ENCODE results near the gene ZBTB40.
A peak's percentile ranks its signal among the peaks of the same experiment; 100 is the strongest.

Gene ZBTB40

DNA sequence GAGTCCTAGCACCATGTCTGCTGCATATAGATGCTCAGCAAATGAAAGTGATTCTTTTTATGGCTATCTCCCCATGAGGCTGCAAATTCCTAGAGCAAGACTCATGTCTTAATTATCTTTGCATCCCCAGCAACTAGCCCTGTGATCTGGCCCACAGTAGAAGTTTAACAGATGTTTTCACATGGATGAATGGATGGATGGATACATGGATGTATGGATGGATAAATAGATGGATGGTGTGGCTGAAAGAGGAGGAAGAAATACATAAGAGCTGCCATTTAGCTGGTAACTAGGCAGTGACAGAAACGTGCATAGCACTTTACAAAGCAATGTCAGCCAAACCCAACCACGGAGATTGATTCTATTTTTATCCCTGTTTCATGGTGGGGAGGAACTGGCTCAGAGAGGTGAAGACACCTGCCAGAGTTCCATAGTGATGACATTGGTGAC lies 32.7 kb upstream of the ZBTB40 start:
- POLR2A ChIA-PET, result no interaction called here
- H3K4me3 ChIP-seq (ENCODE audit: low read depth, low read length), result no peak overlapping the region
- CTCF ChIA-PET, result interaction anchor here (0.6 to 4.5 kb wide), 4 partner anchors 138 to 243 kb away, joined by 3 to 93 read pairs (median 8); no protein-coding TSS in a partner anchor
- H3K4me1 ChIP-seq (ENCODE audit: control insufficient read depth, insufficient read depth, low read length), result peaks cover 4% of the 10 kb centered on the region; the same call in 1 of the 2 replicates
- H3K9me3 ChIP-seq (ENCODE audit: control insufficient read depth, insufficient read depth, low read depth, low read length), result no peaks in the 10 kb centered on the region
- H3K36me3 ChIP-seq (ENCODE audit: control insufficient read depth in 2 of 2, insufficient read depth in 1 of 2, low read length in 2 of 2), result no peaks in the 10 kb centered on the region
- TF ChIP-seq ZIC2 (tag by site-specific recombination; IDR thresholded peaks at IDR 0.05), result no peak
- no peak for TF ChIP-seq ZNF513 (tag by site-specific recombination; IDR thresholded peaks at IDR 0.05)
- peak; percentile 55 for TF ChIP-seq GLIS1 (tag by site-specific recombination; IDR thresholded peaks at IDR 0.05)
- no peak for TF ChIP-seq ZNF473 (tag by site-specific recombination; IDR thresholded peaks at IDR 0.05)
- no peak for TF ChIP-seq PRDM10 (tag by site-specific recombination; IDR thresholded peaks at IDR 0.05)
- TF ChIP-seq, protein P1, sequence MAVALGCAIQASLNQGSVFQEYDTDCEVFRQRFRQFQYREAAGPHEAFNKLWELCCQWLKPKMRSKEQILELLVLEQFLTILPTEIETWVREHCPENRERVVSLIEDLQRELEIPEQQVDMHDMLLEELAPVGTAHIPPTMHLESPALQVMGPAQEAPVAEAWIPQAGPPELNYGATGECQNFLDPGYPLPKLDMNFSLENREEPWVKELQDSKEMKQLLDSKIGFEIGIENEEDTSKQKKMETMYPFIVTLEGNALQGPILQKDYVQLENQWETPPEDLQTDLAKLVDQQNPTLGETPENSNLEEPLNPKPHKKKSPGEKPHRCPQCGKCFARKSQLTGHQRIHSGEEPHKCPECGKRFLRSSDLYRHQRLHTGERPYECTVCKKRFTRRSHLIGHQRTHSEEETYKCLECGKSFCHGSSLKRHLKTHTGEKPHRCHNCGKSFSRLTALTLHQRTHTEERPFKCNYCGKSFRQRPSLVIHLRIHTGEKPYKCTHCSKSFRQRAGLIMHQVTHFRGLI (tag by site-specific recombination; IDR thresholded peaks at IDR 0.05), result peak; percentile 86
- peak; percentile 45; the same call in 1 of the 2 replicates for TF ChIP-seq ZNF366 (tag by site-specific recombination; conservative IDR thresholded peaks at IDR 0.05)
- no peak for TF ChIP-seq INSM2 (tag by site-specific recombination; IDR thresholded peaks at IDR 0.05)
- no peak overlapping the region for H3K27ac ChIP-seq (ENCODE audit: extremely low read depth, low read depth, low read length)

DNA sequence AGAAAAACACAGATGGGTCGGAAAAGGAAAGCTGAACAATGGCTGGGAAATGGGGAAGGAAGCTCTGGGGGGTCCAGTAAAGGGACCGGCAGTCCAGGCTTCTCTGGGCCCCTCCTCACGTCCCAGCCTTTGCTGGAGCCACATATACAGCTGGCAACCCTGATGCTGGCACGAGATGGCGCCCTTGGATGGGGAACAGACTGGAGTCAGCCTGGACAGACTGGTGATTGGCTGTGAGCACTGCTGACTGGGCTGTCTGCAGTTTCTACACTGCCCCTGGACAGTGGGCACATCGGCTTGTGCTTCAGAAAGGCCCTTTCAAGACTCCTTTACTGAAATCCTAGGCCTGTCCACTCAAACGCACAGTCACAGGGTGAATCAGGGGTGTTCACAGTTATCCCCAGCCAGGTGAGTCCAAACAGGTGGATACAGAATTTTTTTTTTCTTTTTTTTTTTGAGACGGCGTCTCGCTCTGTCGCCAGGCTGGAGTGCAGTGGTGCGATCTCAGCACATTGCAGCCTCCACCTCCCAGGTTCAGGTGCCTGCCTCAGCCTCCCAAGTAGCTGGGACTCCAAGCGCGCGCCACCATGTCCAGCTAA lies 31.1 kb upstream of the ZBTB40 start:
- POLR2A ChIA-PET, result no interaction called here
- H3K27ac ChIP-seq (ENCODE audit: extremely low read depth, low read depth, low read length), result no peak overlapping the region
- no peak overlapping the region for H3K4me3 ChIP-seq (ENCODE audit: low read depth, low read length)
- CTCF ChIA-PET, result interaction anchor here (0.6 to 4.5 kb wide), 19 partner anchors 10 to 1051 kb away, joined by 3 to 93 read pairs (median 3); partner anchors contain the start of gene C1QA
- H3K4me1 ChIP-seq (ENCODE audit: control insufficient read depth, insufficient read depth, low read length), result no peaks in the 10 kb centered on the region
- no peaks in the 10 kb centered on the region for H3K9me3 ChIP-seq (ENCODE audit: control insufficient read depth, insufficient read depth, low read depth, low read length)
- no peaks in the 10 kb centered on the region for H3K36me3 ChIP-seq (ENCODE audit: control insufficient read depth in 2 of 2, insufficient read depth in 1 of 2, low read length in 2 of 2)
- TF ChIP-seq ZXDB (tag by site-specific recombination; IDR thresholded peaks at IDR 0.05), result peak; percentile 34; the same call in 1 of the 2 replicates
- TF ChIP-seq ZSCAN30 (tag by site-specific recombination; IDR thresholded peaks at IDR 0.05), result peak; percentile 32; the same call in 1 of the 2 replicates
- no peak for TF ChIP-seq KLF1 (tag by site-specific recombination; IDR thresholded peaks at IDR 0.05)
- TF ChIP-seq SCRT1 (tag by site-specific recombination; IDR thresholded peaks at IDR 0.05; ENCODE audit: borderline replicate concordance), result 0 out of 2 replicates have a peak, but pooled peaks have one; percentile 9
- TF ChIP-seq, protein P2, sequence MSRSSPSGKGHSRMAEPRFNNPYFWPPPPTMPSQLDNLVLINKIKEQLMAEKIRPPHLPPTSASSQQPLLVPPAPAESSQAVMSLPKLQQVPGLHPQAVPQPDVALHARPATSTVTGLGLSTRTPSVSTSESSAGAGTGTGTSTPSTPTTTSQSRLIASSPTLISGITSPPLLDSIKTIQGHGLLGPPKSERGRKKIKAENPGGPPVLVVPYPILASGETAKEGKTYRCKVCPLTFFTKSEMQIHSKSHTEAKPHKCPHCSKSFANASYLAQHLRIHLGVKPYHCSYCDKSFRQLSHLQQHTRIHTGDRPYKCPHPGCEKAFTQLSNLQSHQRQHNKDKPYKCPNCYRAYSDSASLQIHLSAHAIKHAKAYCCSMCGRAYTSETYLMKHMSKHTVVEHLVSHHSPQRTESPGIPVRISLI (tag by site-specific recombination; IDR thresholded peaks at IDR 0.05), result peak; percentile 81
- peak; percentile 74 for TF ChIP-seq SCRT2 (tag by site-specific recombination; IDR thresholded peaks at IDR 0.05)
- no peak for TF ChIP-seq ZNF311 (tag by site-specific recombination; IDR thresholded peaks at IDR 0.05; ENCODE audit: borderline replicate concordance)
- TF ChIP-seq ZNF112 (tag by site-specific recombination; IDR thresholded peaks at IDR 0.05), result no peak
- TF ChIP-seq ZBTB17 (tag by site-specific recombination; IDR thresholded peaks at IDR 0.05), result peak; percentile 38; the same call in 1 of the 2 replicates
- no peak for TF ChIP-seq ZNF596 (tag by site-specific recombination; IDR thresholded peaks at IDR 0.05)
- no peak for TF ChIP-seq ZNF626 (tag by site-specific recombination; IDR thresholded peaks at IDR 0.05)
- TF ChIP-seq ZNF660 (tag by site-specific recombination; IDR thresholded peaks at IDR 0.05), result 0 out of 2 replicates have a peak, but pooled peaks have one; percentile 39
- TF ChIP-seq GLIS1 (tag by site-specific recombination; IDR thresholded peaks at IDR 0.05), result no peak
- no peak for TF ChIP-seq ZNF398 (tag by site-specific recombination; IDR thresholded peaks at IDR 0.05)
